Myocyte (in vitro differentiated cells): ENCODE results near the gene BRD3OS. TPM values are rescaled to one million over a fixed set of nuclear protein-coding genes. Genes with fewer than 3 reads are reported as not detected.

ENCODE experiments used
- DNase-seq: peaks from one replicate; pipeline ENCODE4 v3.0.0-alpha.2; 2012; ENCODE audit warnings: low read depth
- total RNA-seq: library from RNA; depleted of rRNA; stranded (reverse); fragments of >200 nt; gene quantifications from 2 replicates; pipeline ENCODE4 v1.2.3, GENCODE V29; 2014

BRD3OS gene
- total RNA-seq, 1 donor from 2014 or later = 13.4 TPM

- no peak for DNase-seq
These were observed 22.0 kb upstream of the BRD3OS start for GRCh38 chr9:134003237-134003636.

- no peak for DNase-seq
These were observed 21.0 kb upstream of the BRD3OS start for GRCh38 chr9:134004131-134004873.

- DNase-seq = no peak
These were observed 20.4 kb upstream of the BRD3OS start for GRCh38 chr9:134004881-134005280.

- no peak for DNase-seq
These were observed 19.9 kb upstream of the BRD3OS start for GRCh38 chr9:134005381-134005780.

- peak; percentile 35 for DNase-seq
These were observed 18.1 kb upstream of the BRD3OS start for GRCh38 chr9:134007150-134007549.

- no peak for DNase-seq
These were observed 17.7 kb upstream of the BRD3OS start for GRCh38 chr9:134007571-134007970.

- DNase-seq = peak; percentile 88
These were observed 14.7 kb upstream of the BRD3OS start for GRCh38 chr9:134010310-134011173.

- DNase-seq = no peak
These were observed 13.9 kb upstream of the BRD3OS start for GRCh38 chr9:134011401-134011800.

- DNase-seq = no peak
These were observed 10.3 kb upstream of the BRD3OS start for GRCh38 chr9:134014946-134015345.

GRCh38 chr9:134024214-134024792 is 978 bp upstream of the BRD3OS start:
- no peak for DNase-seq

- peak; percentile 43 for DNase-seq
These were observed 593 bp downstream of the BRD3OS start for GRCh38 chr9:134025606-134026541.

GRCh38 chr9:134026581-134026980 is 1.3 kb downstream of the BRD3OS start:
- DNase-seq = no peak

GRCh38 chr9:134026981-134027380 is 1.7 kb downstream of the BRD3OS start:
- no peak for DNase-seq

- no peak for DNase-seq
These were observed 2.3 kb downstream of the BRD3OS start for GRCh38 chr9:134027561-134027960.

- DNase-seq = no peak
These were observed 2.8 kb downstream of the BRD3OS start for GRCh38 chr9:134028076-134028475.

GRCh38 chr9:134028575-134029247 is 3.4 kb downstream of the BRD3OS start:
- no peak for DNase-seq

- no peak for DNase-seq
These were observed 4.3 kb downstream of the BRD3OS start for GRCh38 chr9:134029248-134030226.

GRCh38 chr9:134030821-134031470 is 5.7 kb downstream of the BRD3OS start:
- DNase-seq = no peak

GRCh38 chr9:134031783-134032182 is 6.5 kb downstream of the BRD3OS start:
- DNase-seq = no peak
